ENCODE results near the gene ATAD3C. TPM values are rescaled to one million over a fixed set of nuclear protein-coding genes. Genes with fewer than 3 reads are reported as not detected.
A peak's percentile ranks its signal among the peaks of the same experiment; 100 is the strongest.

The ATAD3C gene, protein sequence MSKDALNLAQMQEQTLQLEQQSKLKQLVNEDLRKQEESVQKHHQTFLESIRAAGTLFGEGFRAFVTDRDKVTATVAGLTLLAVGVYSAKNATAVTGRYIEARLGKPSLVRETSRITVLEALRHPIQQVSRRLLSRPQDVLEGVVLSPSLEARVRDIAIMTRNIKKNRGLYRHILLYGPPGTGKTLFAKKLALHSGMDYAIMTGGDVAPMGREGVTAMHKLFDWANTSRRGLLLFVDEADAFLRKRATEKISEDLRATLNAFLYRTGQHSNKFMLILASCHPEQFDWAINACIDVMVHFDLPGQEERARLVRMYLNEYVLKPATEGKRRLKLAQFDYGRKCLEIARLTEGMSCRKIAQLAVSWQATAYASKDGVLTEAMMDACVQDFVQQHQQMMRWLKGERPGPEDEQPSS
- total RNA-seq (2013): 0.19 TPM
- polyA plus RNA-seq (not detected), polyA minus RNA-seq (not detected in 2 replicates), total RNA-seq (0 to 0.35 (median 0.08) reads per million in 11 experiments)

DNA sequence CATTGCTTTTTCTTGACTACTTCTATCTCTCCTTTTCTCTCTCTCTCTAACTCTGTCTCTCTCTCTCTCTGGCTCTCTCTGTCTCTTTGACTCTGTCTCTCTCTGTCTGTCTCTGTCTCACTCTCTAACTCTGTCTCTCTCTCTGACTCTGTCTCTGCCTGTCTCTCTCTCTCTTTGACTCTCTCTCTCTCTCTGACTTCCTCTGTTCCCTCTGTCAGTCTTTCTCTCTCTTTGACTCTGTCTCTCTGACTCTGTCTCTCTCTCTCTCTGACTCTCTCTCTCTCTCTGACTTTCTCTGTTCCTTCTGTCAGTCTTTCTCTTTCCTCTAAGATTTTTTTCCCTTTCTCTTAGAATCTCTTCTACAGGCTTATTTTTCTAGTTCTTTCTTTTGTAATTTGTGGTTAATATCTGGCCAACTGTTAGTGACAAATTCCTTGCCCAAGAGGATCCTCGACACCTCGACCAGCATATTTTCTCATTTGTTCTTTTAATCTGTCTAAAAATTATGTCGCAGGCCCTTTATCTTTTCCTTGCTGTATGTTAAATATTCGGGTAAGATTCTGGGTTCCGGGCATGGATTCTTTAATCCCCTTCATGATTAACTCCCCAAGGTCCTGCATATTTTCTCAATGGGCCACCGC is at the start of gene ATAD3C:
Gene ATAD3C (plus strand): TSS at position 591 of the 641 bp plus-strand sequence. CDS start 995 bp downstream, outside the sequence.
- H3K4me1 ChIP-seq (ENCODE audit: control insufficient read depth in 1 of 2, insufficient read depth in 2 of 2, low read length in 2 of 2): no peaks in the 10 kb centered on the region
- no peaks in the 10 kb centered on the region for H3K9me3 Mint-ChIP-seq
- no peak within 1 kb of the TSS for H3K9ac ChIP-seq (ENCODE audit: insufficient read depth, low read length, poor library complexity, severe bottlenecking)
- H3K4me1 Mint-ChIP-seq: no peaks in the 10 kb centered on the region
- H3K27ac ChIP-seq (ENCODE audit: low read depth in 1 of 2, low read length in 2 of 2): no peak within 1 kb of the TSS
- H3K79me2 ChIP-seq (ENCODE audit: insufficient read depth, low read length): no peaks in the 10 kb centered on the region
- H3K36me3 ChIP-seq (replicated peaks in 1 of 2; ENCODE audit: control insufficient read depth in 1 of 2, insufficient read depth in 2 of 2, low read length in 2 of 2): no peaks in the 10 kb centered on the region
- H2AFZ ChIP-seq (ENCODE audit: insufficient read depth, low read depth, low read length, poor library complexity, severe bottlenecking): no peak within 1 kb of the TSS
- H3K27me3 ChIP-seq (ENCODE audit: control insufficient read depth in 2 of 2, insufficient read depth in 2 of 2, low read length in 2 of 2): no peaks in the 10 kb centered on the region
- H3K36me3 Mint-ChIP-seq: no peaks in the 10 kb centered on the region
- TF ChIP-seq, protein P1, sequence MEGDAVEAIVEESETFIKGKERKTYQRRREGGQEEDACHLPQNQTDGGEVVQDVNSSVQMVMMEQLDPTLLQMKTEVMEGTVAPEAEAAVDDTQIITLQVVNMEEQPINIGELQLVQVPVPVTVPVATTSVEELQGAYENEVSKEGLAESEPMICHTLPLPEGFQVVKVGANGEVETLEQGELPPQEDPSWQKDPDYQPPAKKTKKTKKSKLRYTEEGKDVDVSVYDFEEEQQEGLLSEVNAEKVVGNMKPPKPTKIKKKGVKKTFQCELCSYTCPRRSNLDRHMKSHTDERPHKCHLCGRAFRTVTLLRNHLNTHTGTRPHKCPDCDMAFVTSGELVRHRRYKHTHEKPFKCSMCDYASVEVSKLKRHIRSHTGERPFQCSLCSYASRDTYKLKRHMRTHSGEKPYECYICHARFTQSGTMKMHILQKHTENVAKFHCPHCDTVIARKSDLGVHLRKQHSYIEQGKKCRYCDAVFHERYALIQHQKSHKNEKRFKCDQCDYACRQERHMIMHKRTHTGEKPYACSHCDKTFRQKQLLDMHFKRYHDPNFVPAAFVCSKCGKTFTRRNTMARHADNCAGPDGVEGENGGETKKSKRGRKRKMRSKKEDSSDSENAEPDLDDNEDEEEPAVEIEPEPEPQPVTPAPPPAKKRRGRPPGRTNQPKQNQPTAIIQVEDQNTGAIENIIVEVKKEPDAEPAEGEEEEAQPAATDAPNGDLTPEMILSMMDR (IDR thresholded peaks at IDR 0.05): no peak
- no CpG with 5 or more reads among the region's 6 CpGs for WGBS (ENCODE audit: insufficient coverage)
- H3K4me3 Mint-ChIP-seq: no peak within 1 kb of the TSS
- no peak within 1 kb of the TSS for H3K4me2 ChIP-seq (replicated peaks; ENCODE audit: extremely low read depth, low read length, poor library complexity, severe bottlenecking)
- H4K20me1 ChIP-seq (ENCODE audit: insufficient read depth, low read length): no peaks in the 10 kb centered on the region
- H3K4me3 ChIP-seq (replicated peaks in 1 of 3; ENCODE audit: low read depth in 2 of 3, low read length in 3 of 3): no peak within 1 kb of the TSS
- intact Hi-C loops (cut with micrococcal nuclease): no loop called here
- no peaks in the 10 kb centered on the region for H3K9me3 ChIP-seq (replicated peaks in 1 of 2; ENCODE audit: control insufficient read depth in 1 of 2, insufficient read depth in 1 of 2, low read length in 2 of 2)
- DNase-seq: no peak
- H3K27ac Mint-ChIP-seq: no peak within 1 kb of the TSS
- peaks cover 2 to 14% (median 3%) of the 10 kb centered on the region in 3 donors for H3K27me3 Mint-ChIP-seq (ENCODE audit: low read depth in 3 of 3)

DNA sequence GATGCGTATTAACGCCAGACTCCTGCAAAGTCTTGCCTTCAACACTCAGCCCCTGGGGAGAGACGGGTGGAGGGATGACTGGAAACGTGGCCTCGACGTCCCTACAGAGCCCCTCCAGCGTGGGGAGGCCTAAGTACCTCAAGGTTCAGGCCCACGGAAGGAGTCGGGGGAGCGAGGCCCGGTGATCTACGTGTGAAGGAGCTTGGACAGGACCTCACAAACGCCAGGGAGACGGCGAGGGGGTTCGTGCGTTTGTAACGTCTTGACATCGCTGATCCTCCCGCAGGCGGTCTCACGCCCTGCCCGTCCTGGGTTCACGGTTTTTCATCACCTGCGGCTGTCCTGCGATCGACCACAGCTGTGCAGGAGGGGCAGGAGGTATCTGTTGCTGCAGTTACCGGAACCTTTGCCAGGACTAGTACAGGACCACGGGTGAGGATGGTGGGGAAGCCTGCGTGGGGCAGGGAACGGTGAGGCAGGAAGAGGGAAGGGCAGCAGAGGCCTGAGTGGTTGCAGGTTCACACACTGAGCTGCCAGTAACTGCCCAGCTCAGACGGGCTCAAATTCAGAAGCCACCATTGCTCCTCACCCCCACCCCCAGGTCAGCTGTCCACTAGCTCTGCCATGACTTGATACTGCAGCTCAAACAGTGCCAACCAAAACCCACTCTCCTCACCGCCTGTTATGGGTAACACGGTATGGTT is 49.5 kb upstream of the ATAD3C start:
- no peaks in the 10 kb centered on the region for H3K9me3 Mint-ChIP-seq
- Histone ChIP-seq H3K9me3 (replicated peaks in 1 of 2; ENCODE audit: control insufficient read depth in 1 of 2, insufficient read depth in 1 of 2, low read length in 2 of 2) (no peaks in the 10 kb centered on the region), H3K79me2 (ENCODE audit: insufficient read depth, low read length) (peaks cover 74% of the 10 kb centered on the region), H3K36me3 (replicated peaks in 1 of 2; ENCODE audit: control insufficient read depth in 1 of 2, insufficient read depth in 2 of 2, low read length in 2 of 2) (peaks cover 53 to 66% of the 10 kb centered on the region in 2 donors), H3K9ac (ENCODE audit: insufficient read depth, low read length, poor library complexity, severe bottlenecking) (peak overlapping the region; percentile 97), H3K27ac (ENCODE audit: low read depth in 1 of 2, low read length in 2 of 2) (peak overlapping the region; percentile 82), H3K4me1 (ENCODE audit: control insufficient read depth in 1 of 2, insufficient read depth in 2 of 2, low read length in 2 of 2) (peaks cover 24 to 31% of the 10 kb centered on the region in 2 donors), H3K27me3 (ENCODE audit: control insufficient read depth in 2 of 2, insufficient read depth in 2 of 2, low read length in 2 of 2) (no peaks in the 10 kb centered on the region), H3K4me2 (replicated peaks; ENCODE audit: extremely low read depth, low read length, poor library complexity, severe bottlenecking) (peak overlapping the region; percentile 88), H4K20me1 (ENCODE audit: insufficient read depth, low read length) (peaks cover 35% of the 10 kb centered on the region), H3K4me3 (replicated peaks in 1 of 3; ENCODE audit: low read depth in 2 of 3, low read length in 3 of 3) (peak overlapping the region; percentile 70 to 99 (median 87)), H2AFZ (ENCODE audit: insufficient read depth, low read depth, low read length, poor library complexity, severe bottlenecking) (peak overlapping the region; percentile 86)
- TF ChIP-seq, protein P1 (IDR thresholded peaks at IDR 0.05): no peak
- DNase-seq: no peak
- H3K36me3 Mint-ChIP-seq: peaks cover 46 to 73% of the 10 kb centered on the region in 2 donors
- H3K27ac Mint-ChIP-seq: peak overlapping the region; percentile 87 to 95 (median 91)
- H3K4me3 Mint-ChIP-seq: peak overlapping the region; percentile 89 to 93
- no peaks in the 10 kb centered on the region for H3K27me3 Mint-ChIP-seq (ENCODE audit: low read depth in 3 of 3)
- 4% methylated on average over 32 of the region's 34 CpGs for WGBS (ENCODE audit: insufficient coverage)
- peaks cover 32% of the 10 kb centered on the region for H3K4me1 Mint-ChIP-seq
- intact Hi-C loops (cut with micrococcal nuclease): no loop called here
